Left renal pelvis (tissue), 4 donors: Measurements from ENCODE around the gene SATB1. TPM values are rescaled to one million over a fixed set of nuclear protein-coding genes. Genes with fewer than 3 reads are reported as not detected.
A peak's percentile ranks its signal among the peaks of the same experiment; 100 is the strongest.
"Not testable (repeated sequence)": the region's sequence is repeated elsewhere in the genome, so short reads cannot be mapped to it uniquely, and the experiment has no call there.

ENCODE experiments used
- DNase-seq, 4 donors: peaks; one replicate each; pipeline ENCODE4 v3.0.0-alpha.2; 2013; ENCODE audit warnings: low read depth in 4 of 4, low spot score in 3 of 4
- polyA plus RNA-seq, 4 donors: library from polyadenylated mRNA; unstranded; fragments of 120-200 nt; gene quantifications; one replicate each; pipeline ENCODE4 v1.2.1, GENCODE V29; 2013; ENCODE audit not compliant: insufficient read length in 4 of 4

Gene SATB1
- 10 to 100 TPM; 25.6 to 44.1 (median 41.0) TPM for polyA plus RNA-seq

GRCh38 chr3:18424729-18425640 is at the start of gene SATB1:
Gene SATB1 (minus strand): TSS chr3:18425339. CDS start chr3:18420967, 4,372 bp downstream.
- peak in 1 of 4 donors; percentile 62 for DNase-seq

GRCh38 chr3:18474202-18474601 is 49.1 kb upstream of the SATB1 start:
- no peak for DNase-seq

GRCh38 chr3:18469775-18470174 is 44.6 kb upstream of the SATB1 start:
- no peak for DNase-seq

GRCh38 chr3:18466136-18466535 is 41.0 kb upstream of the SATB1 start:
- DNase-seq, result no peak

- DNase-seq, result no peak
Measured at GRCh38 chr3:18454766-18455165, 29.6 kb upstream of the SATB1 start.

DNA sequence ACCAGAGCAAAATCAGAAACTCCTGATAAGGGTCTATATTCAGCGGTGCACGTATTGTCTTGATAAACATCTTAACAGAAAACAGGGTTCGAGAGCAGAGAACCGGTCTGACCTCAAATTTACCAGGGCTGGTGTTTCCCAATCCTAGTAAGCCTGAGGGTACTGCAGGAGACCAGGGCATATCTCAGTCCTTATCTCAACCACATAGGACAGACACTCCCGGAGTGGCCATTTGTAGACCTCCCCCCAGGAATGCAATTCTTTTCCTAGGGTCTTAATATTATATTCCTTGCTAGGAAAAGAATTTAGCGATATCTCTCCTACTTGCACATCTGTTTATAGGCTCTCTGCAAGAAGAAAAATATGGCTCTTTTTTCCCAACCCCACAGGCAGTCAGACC is 24.5 kb upstream of the SATB1 start:
- not testable (repeated sequence) for DNase-seq

- no peak for DNase-seq
Measured at GRCh38 chr3:18447720-18448119, 22.6 kb upstream of the SATB1 start.

DNA sequence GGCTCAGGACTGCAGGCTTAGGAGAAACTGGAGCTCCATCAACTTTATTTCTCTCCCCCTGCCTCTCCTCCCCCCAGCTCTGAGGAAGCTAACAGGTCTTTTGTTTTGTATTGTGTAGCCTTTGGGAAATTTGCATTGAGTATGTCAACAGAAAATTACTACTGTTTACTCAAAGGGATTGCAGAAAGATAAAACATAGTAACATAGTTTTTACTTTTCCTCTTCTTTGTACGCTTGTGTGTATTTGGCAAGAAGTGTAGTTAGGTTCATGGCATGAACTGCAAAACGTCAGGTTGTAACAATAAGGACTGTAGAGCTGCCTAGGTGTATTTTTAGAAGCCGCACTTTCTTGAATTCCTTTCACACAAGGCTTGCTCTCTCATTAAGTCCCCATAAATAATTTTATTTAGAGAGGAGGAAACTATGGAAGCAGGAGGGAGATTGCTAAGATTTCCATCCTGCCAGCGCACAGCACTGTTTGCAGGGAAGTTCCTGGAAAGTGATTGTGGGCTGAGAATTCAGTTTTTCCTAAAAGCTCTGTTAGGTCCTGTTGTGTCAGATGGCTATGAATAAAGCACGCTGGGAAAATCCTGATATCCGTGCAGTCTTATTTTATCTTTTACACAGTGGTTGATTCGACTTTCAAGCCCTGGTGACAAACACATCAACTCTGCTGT is 21.1 kb upstream of the SATB1 start:
- DNase-seq, result no peak

- DNase-seq, result no peak
Measured at GRCh38 chr3:18445401-18446148, 20.4 kb upstream of the SATB1 start.

DNA sequence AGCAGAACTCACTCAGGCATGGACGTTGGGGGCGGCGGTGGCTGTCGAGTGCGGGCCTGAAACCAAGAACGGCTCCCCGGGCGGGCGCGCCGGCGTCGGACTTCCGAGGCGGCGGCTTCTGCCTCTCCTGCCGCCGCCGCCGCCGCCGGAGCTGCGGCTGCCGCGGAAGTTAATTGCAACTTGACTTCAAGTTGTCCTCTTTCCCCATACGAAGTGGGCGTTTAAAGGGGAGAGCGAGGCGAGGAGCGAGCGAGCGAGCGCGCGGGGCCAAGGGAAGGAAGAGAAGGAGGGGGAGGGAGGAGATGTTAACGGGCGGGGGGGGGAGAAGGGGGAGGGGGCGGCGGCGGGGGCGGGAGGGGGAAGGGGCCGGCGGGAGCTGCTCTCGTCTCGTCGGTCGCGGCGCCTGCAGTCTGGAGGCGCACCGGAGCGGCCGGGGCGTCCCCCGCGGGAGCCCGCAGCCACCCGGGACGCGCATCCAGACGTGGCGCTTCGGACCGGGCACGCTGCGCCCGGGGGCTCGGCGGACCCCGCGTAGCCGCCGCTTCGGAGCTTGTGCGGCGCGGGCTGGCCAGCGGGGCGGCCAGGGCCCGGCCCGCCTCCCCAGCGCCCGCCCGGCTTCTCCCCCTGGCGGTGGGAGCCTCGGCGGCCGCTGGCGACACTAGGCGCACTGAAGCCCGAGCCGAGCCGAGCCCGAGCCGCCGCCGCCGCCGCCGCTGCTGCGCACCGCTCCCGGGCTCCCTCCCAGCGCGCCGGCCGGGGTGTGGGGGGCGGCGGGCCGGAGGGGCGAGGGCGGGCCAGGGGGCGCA is 19.7 kb upstream of the SATB1 start:
- DNase-seq, result peak in 1 of 4 donors; percentile 47

GRCh38 chr3:18443665-18444594 is 18.8 kb upstream of the SATB1 start:
- no peak for DNase-seq

- no peak for DNase-seq
Measured at GRCh38 chr3:18442756-18443664, 17.9 kb upstream of the SATB1 start.

DNA sequence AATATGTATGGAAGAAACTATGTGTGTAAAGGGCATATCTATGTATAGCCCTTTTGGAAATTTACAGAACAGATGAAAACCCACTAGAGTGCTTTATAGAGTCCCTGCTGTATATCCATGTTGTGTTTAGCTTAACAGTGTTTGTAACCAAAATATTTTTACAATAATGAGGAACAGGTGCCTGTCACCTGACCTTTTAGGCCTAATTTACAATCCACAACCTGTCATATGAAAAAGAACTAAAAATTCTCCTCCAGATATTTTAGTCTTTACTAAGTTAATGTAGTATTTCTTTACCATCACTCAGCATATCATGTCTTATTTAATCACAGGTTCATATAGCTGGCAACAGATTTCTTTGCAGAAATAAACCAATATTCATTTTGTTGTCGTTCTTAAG is 16.4 kb upstream of the SATB1 start:
- DNase-seq, result no peak

DNA sequence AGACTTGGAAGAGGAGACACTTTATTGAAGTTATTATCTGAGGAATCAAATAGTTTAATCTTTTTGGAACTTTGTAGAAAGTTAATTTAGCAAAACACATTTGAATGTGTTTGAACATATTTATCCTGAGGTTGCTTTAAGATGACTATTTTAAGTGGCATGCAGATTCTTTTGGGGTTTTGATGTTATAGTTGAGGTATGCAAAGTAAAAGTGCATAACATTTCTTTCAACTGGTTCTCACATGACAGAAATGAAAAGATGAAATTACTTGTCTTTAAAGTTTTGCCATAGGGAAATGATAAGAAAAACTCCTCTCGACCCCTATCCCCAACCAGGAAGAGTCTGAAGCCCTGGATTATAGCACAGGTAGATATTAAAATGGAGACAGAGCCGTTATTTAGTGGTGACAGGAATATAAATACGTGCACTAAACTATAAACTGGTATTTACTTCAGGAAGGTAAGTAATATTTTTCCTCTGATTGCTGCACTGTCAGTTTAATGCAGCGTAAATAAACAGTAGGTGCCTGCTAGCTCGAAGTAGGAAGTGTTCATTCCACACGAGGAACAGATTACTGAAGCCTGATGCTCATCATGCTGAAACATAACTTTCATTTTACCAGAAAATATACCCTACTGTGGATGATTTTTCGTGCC is 15.1 kb upstream of the SATB1 start:
- no peak for DNase-seq

- DNase-seq, result no peak
Measured at GRCh38 chr3:18439281-18439680, 14.1 kb upstream of the SATB1 start.

DNA sequence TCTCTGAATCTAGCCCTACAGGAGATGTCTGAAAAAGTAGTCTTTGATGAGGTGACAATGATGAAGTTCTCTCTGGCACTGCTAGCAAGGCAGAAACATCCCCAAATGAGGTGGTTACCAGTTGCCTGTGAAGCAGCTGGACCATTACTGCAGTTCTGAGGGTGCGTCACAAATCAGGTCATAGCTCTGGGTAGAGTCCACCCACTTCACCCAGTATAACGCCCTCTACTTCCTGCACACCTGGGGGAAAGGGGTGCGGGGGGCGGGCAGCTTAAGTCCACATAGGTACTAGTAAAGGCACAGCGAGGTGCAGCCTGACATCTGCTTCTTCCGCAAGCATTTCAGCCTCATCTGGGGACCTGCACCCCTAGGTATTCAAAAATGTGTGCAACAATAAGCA is 13.4 kb upstream of the SATB1 start:
- DNase-seq, result no peak

DNA sequence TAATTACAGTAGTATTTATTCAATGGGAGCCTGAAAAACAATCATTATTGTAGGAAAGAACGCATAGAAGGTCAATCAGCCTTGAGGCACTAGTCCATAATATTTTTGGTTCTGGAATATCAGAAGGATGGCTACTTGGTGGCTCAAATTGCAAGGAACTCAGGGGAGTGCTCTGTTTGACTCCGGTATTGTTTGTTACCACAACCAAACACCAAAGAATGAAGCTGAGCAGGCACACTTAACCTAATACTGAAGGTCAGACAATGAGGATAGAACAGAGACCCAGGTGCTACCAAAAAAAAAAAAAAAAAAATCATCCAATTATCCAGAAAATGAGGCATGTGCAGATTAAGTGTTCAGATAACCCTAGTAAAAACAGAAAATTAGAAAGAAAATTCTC is 11.1 kb upstream of the SATB1 start:
- DNase-seq, result no peak

DNA sequence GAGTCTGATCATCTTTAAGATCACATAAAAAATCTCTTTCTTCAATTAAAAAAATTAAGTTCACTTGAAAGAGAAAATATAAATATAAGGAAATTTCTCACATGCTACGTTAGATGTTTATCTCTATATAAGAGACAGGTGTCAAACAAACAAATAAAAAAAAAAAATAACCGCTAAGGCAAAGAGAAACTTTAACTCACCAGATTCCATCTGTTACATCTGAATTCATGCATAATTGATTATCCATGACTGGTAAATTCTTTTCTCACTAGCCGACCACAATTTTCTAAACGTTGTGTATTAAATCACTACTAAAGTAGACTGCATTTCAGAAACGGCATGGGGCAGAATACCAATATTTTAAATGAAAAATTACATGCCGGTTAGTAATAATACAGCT is 9.6 kb upstream of the SATB1 start:
- DNase-seq, result no peak
